Measurements from ENCODE around the gene ORAI2. TPM values are rescaled to one million over a fixed set of nuclear protein-coding genes. Genes with fewer than 3 reads are reported as not detected.

The ORAI2 gene
- polyA plus RNA-seq (2013, experiment 1 of 4): 25.2 TPM
- polyA plus RNA-seq (2013, experiment 2 of 4): 30.8 TPM
- 18.8 TPM for polyA plus RNA-seq (2013, experiment 3 of 4)
- 25.9 TPM for polyA plus RNA-seq (2013, experiment 4 of 4)

- H3K36me3 ChIP-seq (ENCODE audit: control insufficient read depth, insufficient read depth, low read length): no peaks in the 10 kb centered on the region
- peaks cover 10% of the 10 kb centered on the region for H3K4me1 ChIP-seq (ENCODE audit: control insufficient read depth, insufficient read depth, low read length)
- 1% methylated on average over 90 of the region's 90 CpGs for WGBS, 2 experiments
- peak within 1 kb of the TSS; percentile 89 for H3K4me3 ChIP-seq (ENCODE audit: insufficient read depth, low read depth, low read length)
- no peak within 1 kb of the TSS for H3K27ac ChIP-seq (ENCODE audit: insufficient read depth, low read depth, low read length, poor library complexity, severe bottlenecking)
- H3K9me3 ChIP-seq (ENCODE audit: control insufficient read depth, low read length): no peaks in the 10 kb centered on the region
- H3K27me3 ChIP-seq (ENCODE audit: control insufficient read depth, insufficient read depth, low read length, poor library complexity, severe bottlenecking): no peaks in the 10 kb centered on the region
Measured at GRCh38 chr7:102433219-102434038, at the start of gene ORAI2. Gene ORAI2, plus strand, starts transcription at chr7:102433575. Its CDS starts 5,382 bp downstream, at chr7:102438957.

GRCh38 chr7:102387064-102387463 is 46.3 kb upstream of the ORAI2 start:
- Histone ChIP-seq H3K4me1 (ENCODE audit: control insufficient read depth, insufficient read depth, low read length) (no peaks in the 10 kb centered on the region), H3K36me3 (ENCODE audit: control insufficient read depth, insufficient read depth, low read length) (peaks cover 3% of the 10 kb centered on the region), H3K9me3 (ENCODE audit: control insufficient read depth, low read length) (no peaks in the 10 kb centered on the region), H3K27ac (ENCODE audit: insufficient read depth, low read depth, low read length, poor library complexity, severe bottlenecking) (no peak overlapping the region), H3K27me3 (ENCODE audit: control insufficient read depth, insufficient read depth, low read length, poor library complexity, severe bottlenecking) (no peaks in the 10 kb centered on the region), H3K4me3 (ENCODE audit: insufficient read depth, low read depth, low read length) (no peak overlapping the region)
- WGBS, 2 experiments: 95 to 97% methylated on average over 6 of the region's 6 CpGs

- Histone ChIP-seq H3K4me3 (ENCODE audit: insufficient read depth, low read depth, low read length) (no peak overlapping the region), H3K4me1 (ENCODE audit: control insufficient read depth, insufficient read depth, low read length) (no peaks in the 10 kb centered on the region), H3K27ac (ENCODE audit: insufficient read depth, low read depth, low read length, poor library complexity, severe bottlenecking) (no peak overlapping the region), H3K36me3 (ENCODE audit: control insufficient read depth, insufficient read depth, low read length) (peaks cover 6% of the 10 kb centered on the region), H3K27me3 (ENCODE audit: control insufficient read depth, insufficient read depth, low read length, poor library complexity, severe bottlenecking) (no peaks in the 10 kb centered on the region), H3K9me3 (ENCODE audit: control insufficient read depth, low read length) (no peaks in the 10 kb centered on the region)
- 92 to 96% methylated on average over 3 of the region's 3 CpGs for WGBS, 2 experiments
Measured at GRCh38 chr7:102389810-102390209, 43.6 kb upstream of the ORAI2 start.

GRCh38 chr7:102390697-102391484 is 42.5 kb upstream of the ORAI2 start:
- H3K4me3 ChIP-seq (ENCODE audit: insufficient read depth, low read depth, low read length): no peak overlapping the region
- H3K9me3 ChIP-seq (ENCODE audit: control insufficient read depth, low read length): no peaks in the 10 kb centered on the region
- H3K27me3 ChIP-seq (ENCODE audit: control insufficient read depth, insufficient read depth, low read length, poor library complexity, severe bottlenecking): no peaks in the 10 kb centered on the region
- 70 to 75% methylated on average over 8 to 11 of the region's 12 CpGs for WGBS, 2 experiments
- peaks cover 6% of the 10 kb centered on the region for H3K36me3 ChIP-seq (ENCODE audit: control insufficient read depth, insufficient read depth, low read length)
- no peak overlapping the region for H3K27ac ChIP-seq (ENCODE audit: insufficient read depth, low read depth, low read length, poor library complexity, severe bottlenecking)
- no peaks in the 10 kb centered on the region for H3K4me1 ChIP-seq (ENCODE audit: control insufficient read depth, insufficient read depth, low read length)

- Histone ChIP-seq H3K4me3 (ENCODE audit: insufficient read depth, low read depth, low read length) (no peak overlapping the region), H3K36me3 (ENCODE audit: control insufficient read depth, insufficient read depth, low read length) (peaks cover 6% of the 10 kb centered on the region), H3K27ac (ENCODE audit: insufficient read depth, low read depth, low read length, poor library complexity, severe bottlenecking) (no peak overlapping the region), H3K27me3 (ENCODE audit: control insufficient read depth, insufficient read depth, low read length, poor library complexity, severe bottlenecking) (no peaks in the 10 kb centered on the region), H3K4me1 (ENCODE audit: control insufficient read depth, insufficient read depth, low read length) (peaks cover 3% of the 10 kb centered on the region), H3K9me3 (ENCODE audit: control insufficient read depth, low read length) (no peaks in the 10 kb centered on the region)
- WGBS, 2 experiments: 96 to 98% methylated on average over 1 of the region's 1 CpG
Measured at GRCh38 chr7:102392330-102392729, 41.0 kb upstream of the ORAI2 start.

GRCh38 chr7:102393467-102393866 is 39.9 kb upstream of the ORAI2 start:
- no peak overlapping the region for H3K4me3 ChIP-seq (ENCODE audit: insufficient read depth, low read depth, low read length)
- WGBS, 2 experiments: 93% methylated on average over 9 of the region's 9 CpGs
- H3K27ac ChIP-seq (ENCODE audit: insufficient read depth, low read depth, low read length, poor library complexity, severe bottlenecking): no peak overlapping the region
- H3K27me3 ChIP-seq (ENCODE audit: control insufficient read depth, insufficient read depth, low read length, poor library complexity, severe bottlenecking): no peaks in the 10 kb centered on the region
- no peaks in the 10 kb centered on the region for H3K9me3 ChIP-seq (ENCODE audit: control insufficient read depth, low read length)
- H3K36me3 ChIP-seq (ENCODE audit: control insufficient read depth, insufficient read depth, low read length): peaks cover 6% of the 10 kb centered on the region
- peaks cover 5% of the 10 kb centered on the region for H3K4me1 ChIP-seq (ENCODE audit: control insufficient read depth, insufficient read depth, low read length)

- Histone ChIP-seq H3K36me3 (ENCODE audit: control insufficient read depth, insufficient read depth, low read length) (peaks cover 21% of the 10 kb centered on the region), H3K4me1 (ENCODE audit: control insufficient read depth, insufficient read depth, low read length) (peaks cover 5% of the 10 kb centered on the region), H3K27me3 (ENCODE audit: control insufficient read depth, insufficient read depth, low read length, poor library complexity, severe bottlenecking) (no peaks in the 10 kb centered on the region), H3K4me3 (ENCODE audit: insufficient read depth, low read depth, low read length) (peak overlapping the region; percentile 92), H3K9me3 (ENCODE audit: control insufficient read depth, low read length) (no peaks in the 10 kb centered on the region), H3K27ac (ENCODE audit: insufficient read depth, low read depth, low read length, poor library complexity, severe bottlenecking) (peak overlapping the region; percentile 95)
- WGBS, 2 experiments: 14 to 17% methylated on average over 9 of the region's 9 CpGs
Measured at GRCh38 chr7:102395592-102395872, 37.8 kb upstream of the ORAI2 start.

- WGBS, 2 experiments: 0% methylated on average over 57 of the region's 59 CpGs
- Histone ChIP-seq H3K36me3 (ENCODE audit: control insufficient read depth, insufficient read depth, low read length) (peaks cover 26% of the 10 kb centered on the region), H3K27ac (ENCODE audit: insufficient read depth, low read depth, low read length, poor library complexity, severe bottlenecking) (peak within 1 kb of the TSS; percentile 95), H3K9me3 (ENCODE audit: control insufficient read depth, low read length) (no peaks in the 10 kb centered on the region), H3K4me1 (ENCODE audit: control insufficient read depth, insufficient read depth, low read length) (peaks cover 5% of the 10 kb centered on the region), H3K27me3 (ENCODE audit: control insufficient read depth, insufficient read depth, low read length, poor library complexity, severe bottlenecking) (no peaks in the 10 kb centered on the region), H3K4me3 (ENCODE audit: insufficient read depth, low read depth, low read length) (peak within 1 kb of the TSS; percentile 92)
Measured at GRCh38 chr7:102395873-102396709, 37.3 kb upstream of the ORAI2 start, which contains the start of gene PRKRIP1. Gene PRKRIP1, plus strand, starts transcription at chr7:102396363. Its CDS starts 49 bp downstream, at chr7:102396412.

GRCh38 chr7:102396710-102397019 is 36.7 kb upstream of the ORAI2 start:
- H3K9me3 ChIP-seq (ENCODE audit: control insufficient read depth, low read length): no peaks in the 10 kb centered on the region
- peak overlapping the region; percentile 65 for H3K27ac ChIP-seq (ENCODE audit: insufficient read depth, low read depth, low read length, poor library complexity, severe bottlenecking)
- H3K4me1 ChIP-seq (ENCODE audit: control insufficient read depth, insufficient read depth, low read length): peaks cover 5% of the 10 kb centered on the region
- peak overlapping the region; percentile 92 for H3K4me3 ChIP-seq (ENCODE audit: insufficient read depth, low read depth, low read length)
- no peaks in the 10 kb centered on the region for H3K27me3 ChIP-seq (ENCODE audit: control insufficient read depth, insufficient read depth, low read length, poor library complexity, severe bottlenecking)
- 1 to 2% methylated on average over 11 to 12 of the region's 12 CpGs for WGBS, 2 experiments
- H3K36me3 ChIP-seq (ENCODE audit: control insufficient read depth, insufficient read depth, low read length): peaks cover 29% of the 10 kb centered on the region

All from ectodermal cell (in vitro differentiated cells).